Measurements from ENCODE around the gene PCSK2. TPM values are rescaled to one million over a fixed set of nuclear protein-coding genes. Genes with fewer than 3 reads are reported as not detected.
A peak's percentile ranks its signal among the peaks of the same experiment; 100 is the strongest.

The PCSK2 gene
- total RNA-seq, 2 donors from 2014 or later, result 0.18 to 2.7 TPM

DNA sequence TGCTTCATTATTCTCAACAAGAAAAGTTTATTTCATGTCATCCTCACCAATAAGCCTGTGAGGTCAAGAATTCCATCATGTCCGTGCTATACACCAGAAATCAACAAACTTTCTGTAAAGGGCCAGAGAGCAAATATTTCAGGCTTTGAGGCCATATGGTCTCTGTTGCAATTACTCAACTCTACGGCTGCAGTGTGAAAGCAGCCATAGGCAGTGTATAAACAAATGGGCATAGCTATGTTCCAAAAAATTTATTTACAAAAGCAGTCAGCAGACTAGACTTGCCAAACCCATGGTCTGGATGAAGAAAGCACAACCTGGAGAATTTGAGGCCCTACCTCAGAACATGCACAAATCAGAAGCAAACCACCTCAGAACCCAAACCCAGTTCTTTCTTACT, 118.5 kb downstream of the PCSK2 start:
- no peak for DNase-seq (ENCODE audit: low spot score)
- H3K4me3 ChIP-seq, result no peak overlapping the region
- no peaks in the 10 kb centered on the region for H3K4me1 ChIP-seq (replicated peaks)
- no peak overlapping the region for H3K27ac ChIP-seq
- H3K36me3 ChIP-seq, result no peaks in the 10 kb centered on the region
- H3K27me3 ChIP-seq (replicated peaks; ENCODE audit: insufficient read depth), result no peaks in the 10 kb centered on the region
- TF ChIP-seq, protein P1, sequence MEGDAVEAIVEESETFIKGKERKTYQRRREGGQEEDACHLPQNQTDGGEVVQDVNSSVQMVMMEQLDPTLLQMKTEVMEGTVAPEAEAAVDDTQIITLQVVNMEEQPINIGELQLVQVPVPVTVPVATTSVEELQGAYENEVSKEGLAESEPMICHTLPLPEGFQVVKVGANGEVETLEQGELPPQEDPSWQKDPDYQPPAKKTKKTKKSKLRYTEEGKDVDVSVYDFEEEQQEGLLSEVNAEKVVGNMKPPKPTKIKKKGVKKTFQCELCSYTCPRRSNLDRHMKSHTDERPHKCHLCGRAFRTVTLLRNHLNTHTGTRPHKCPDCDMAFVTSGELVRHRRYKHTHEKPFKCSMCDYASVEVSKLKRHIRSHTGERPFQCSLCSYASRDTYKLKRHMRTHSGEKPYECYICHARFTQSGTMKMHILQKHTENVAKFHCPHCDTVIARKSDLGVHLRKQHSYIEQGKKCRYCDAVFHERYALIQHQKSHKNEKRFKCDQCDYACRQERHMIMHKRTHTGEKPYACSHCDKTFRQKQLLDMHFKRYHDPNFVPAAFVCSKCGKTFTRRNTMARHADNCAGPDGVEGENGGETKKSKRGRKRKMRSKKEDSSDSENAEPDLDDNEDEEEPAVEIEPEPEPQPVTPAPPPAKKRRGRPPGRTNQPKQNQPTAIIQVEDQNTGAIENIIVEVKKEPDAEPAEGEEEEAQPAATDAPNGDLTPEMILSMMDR (IDR thresholded peaks at IDR 0.05), result no peak
- TF ChIP-seq POLR2A (IDR thresholded peaks at IDR 0.05) (no peak), POLR2AphosphoS5 (IDR thresholded peaks at IDR 0.05) (no peak)
- WGBS, result 43% methylated on average over 2 of the region's 2 CpGs
- no peaks in the 10 kb centered on the region for H3K9me3 ChIP-seq
- intact Hi-C loops (cut with DNase I), result no loop called here

DNA sequence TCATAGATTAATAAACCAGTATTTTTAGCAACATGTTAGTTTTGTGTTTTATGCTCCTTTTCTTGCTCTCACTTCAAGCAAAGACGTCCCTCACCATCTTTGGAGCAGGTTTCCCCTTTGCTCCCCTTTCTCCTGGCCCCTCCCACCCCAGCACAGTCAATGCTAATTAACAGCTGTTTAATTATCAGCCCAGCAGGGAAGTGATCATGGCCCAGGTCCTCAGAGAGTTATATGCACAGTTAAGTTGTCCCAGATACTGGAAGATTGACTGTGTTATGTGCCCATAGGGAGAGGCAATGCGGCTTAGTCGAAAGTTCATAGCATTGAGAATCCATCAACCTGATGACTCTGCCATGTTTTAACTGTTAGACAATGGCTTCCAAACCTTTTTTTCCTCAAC, 123.5 kb downstream of the PCSK2 start:
- 91% methylated on average over 3 of the region's 3 CpGs for WGBS
- intact Hi-C loops (cut with DNase I), result no loop called here
- no peak overlapping the region for H3K4me3 ChIP-seq
- H3K4me1 ChIP-seq (replicated peaks), result no peaks in the 10 kb centered on the region
- H3K27me3 ChIP-seq (replicated peaks; ENCODE audit: insufficient read depth), result no peaks in the 10 kb centered on the region
- H3K27ac ChIP-seq, result no peak overlapping the region
- H3K9me3 ChIP-seq, result no peaks in the 10 kb centered on the region
- TF ChIP-seq POLR2AphosphoS5 (IDR thresholded peaks at IDR 0.05), result no peak
- TF ChIP-seq POLR2A (IDR thresholded peaks at IDR 0.05), result no peak
- TF ChIP-seq, protein P1 (IDR thresholded peaks at IDR 0.05), result no peak
- DNase-seq (ENCODE audit: low spot score), result no peak
- H3K36me3 ChIP-seq, result no peaks in the 10 kb centered on the region

DNA sequence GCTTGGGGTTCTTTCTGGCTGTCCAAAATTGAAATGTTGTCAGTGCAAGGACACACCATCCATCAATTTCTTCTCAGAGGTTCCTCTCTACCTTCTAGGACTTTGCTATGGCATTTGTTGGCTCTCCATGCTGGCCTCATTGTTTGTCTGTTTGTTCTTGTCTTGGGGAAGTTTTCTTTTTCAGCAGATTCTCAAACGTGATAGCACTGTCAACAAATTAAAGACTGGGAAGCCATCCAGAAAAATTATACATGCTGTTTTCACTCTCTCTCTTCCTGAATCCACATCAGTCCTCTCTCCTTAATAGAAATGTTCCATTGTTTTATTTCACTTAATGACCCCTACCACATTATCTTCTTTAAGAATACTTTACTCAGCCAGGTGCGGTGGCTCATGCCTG, 130.4 kb downstream of the PCSK2 start:
- Histone ChIP-seq H3K36me3 (no peaks in the 10 kb centered on the region), H3K4me3 (no peak overlapping the region), H3K27ac (no peak overlapping the region), H3K9me3 (no peaks in the 10 kb centered on the region), H3K27me3 (replicated peaks; ENCODE audit: insufficient read depth) (no peaks in the 10 kb centered on the region), H3K4me1 (replicated peaks) (no peaks in the 10 kb centered on the region)
- TF ChIP-seq POLR2AphosphoS5 (IDR thresholded peaks at IDR 0.05) (peak; percentile 76), POLR2A (IDR thresholded peaks at IDR 0.05) (no peak)
- peak; percentile 14 for DNase-seq (ENCODE audit: low spot score)
- intact Hi-C loops (cut with DNase I), result no loop called here
- 24% methylated on average over 2 of the region's 2 CpGs for WGBS

DNA sequence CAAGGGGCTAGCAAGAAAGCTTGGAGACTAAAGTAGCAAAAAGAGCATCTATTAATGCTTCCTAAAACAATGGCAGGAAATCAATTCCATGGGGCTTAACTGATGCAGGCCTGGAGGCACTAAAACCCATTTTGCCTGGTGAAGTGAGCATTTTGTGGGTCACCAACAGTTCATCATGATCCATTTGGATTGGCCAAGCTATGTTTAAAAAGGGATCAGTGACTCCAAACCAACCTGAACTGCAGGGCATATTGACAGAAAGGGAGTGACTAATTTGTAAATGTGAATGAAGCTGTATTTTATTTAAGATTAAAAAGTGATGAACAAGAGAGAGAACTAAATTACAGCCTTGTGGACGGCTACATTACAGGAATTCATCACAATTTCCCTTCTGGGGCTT, 132.0 kb downstream of the PCSK2 start:
- TF ChIP-seq POLR2AphosphoS5 (IDR thresholded peaks at IDR 0.05) (no peak), POLR2A (IDR thresholded peaks at IDR 0.05) (no peak)
- TF ChIP-seq, protein P1 (IDR thresholded peaks at IDR 0.05), result no peak
- DNase-seq (ENCODE audit: low spot score), result no peak
- Histone ChIP-seq H3K27me3 (replicated peaks; ENCODE audit: insufficient read depth) (no peaks in the 10 kb centered on the region), H3K27ac (no peak overlapping the region), H3K36me3 (no peaks in the 10 kb centered on the region), H3K4me1 (replicated peaks) (no peaks in the 10 kb centered on the region), H3K4me3 (no peak overlapping the region), H3K9me3 (no peaks in the 10 kb centered on the region)
- WGBS, result 59% methylated on average over 1 of the region's 1 CpG
- intact Hi-C loops (cut with DNase I), result no loop called here

DNA sequence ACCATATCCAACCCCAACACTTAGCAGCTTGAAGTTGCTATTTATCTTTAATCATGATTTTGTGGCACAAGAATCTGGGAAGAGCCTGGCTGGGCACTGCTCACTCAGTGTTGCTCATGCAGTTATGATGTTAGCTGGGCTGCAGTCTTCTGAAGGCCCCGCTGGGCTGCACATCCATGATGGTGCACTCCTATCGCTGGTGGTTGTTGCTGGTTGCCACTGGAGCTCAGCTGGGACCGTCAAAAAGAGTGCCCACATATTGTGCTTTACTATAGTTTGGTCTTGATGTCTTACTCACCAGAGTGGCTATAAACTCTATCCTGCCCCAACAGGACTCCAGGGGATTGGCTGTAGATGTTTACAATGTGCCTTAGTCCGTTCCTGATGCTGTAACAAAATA, 137.8 kb downstream of the PCSK2 start:
- H3K36me3 ChIP-seq, result no peaks in the 10 kb centered on the region
- H3K4me1 ChIP-seq (replicated peaks), result no peaks in the 10 kb centered on the region
- H3K9me3 ChIP-seq, result no peaks in the 10 kb centered on the region
- 84% methylated on average over 4 of the region's 4 CpGs for WGBS
- no peak for DNase-seq (ENCODE audit: low spot score)
- H3K27ac ChIP-seq, result no peak overlapping the region
- H3K4me3 ChIP-seq, result no peak overlapping the region
- intact Hi-C loops (cut with DNase I), result no loop called here
- no peaks in the 10 kb centered on the region for H3K27me3 ChIP-seq (replicated peaks; ENCODE audit: insufficient read depth)
- TF ChIP-seq, protein P1 (IDR thresholded peaks at IDR 0.05), result no peak
- TF ChIP-seq POLR2AphosphoS5 (IDR thresholded peaks at IDR 0.05) (no peak), POLR2A (IDR thresholded peaks at IDR 0.05) (no peak)
